HepG2 (cell line): ENCODE measurements around the gene RSRC2. TPM values are rescaled to one million over a fixed set of nuclear protein-coding genes. Genes with fewer than 3 reads are reported as not detected.

ENCODE experiments used
- ATAC-seq: fragments of 200-7000 bp; cut with Tn5 transposase; 3 replicates; pipeline ENCODE4 v1.9.1; 2020; ENCODE audit warnings: mild to moderate bottlenecking, moderate library complexity
- BruUV-seq: library from RNA; stranded (reverse); fragments of 400-500 nt; replicated peaks from 2 replicates; lab custom pipeline; 2021; lab: Mats Ljungman, UMichigan
- CTCF ChIA-PET: fragments of 300-600 bp; formaldehyde crosslinking; extraction: SDS; loops from one replicate; lab custom pipeline; 2021; ENCODE audit warnings: low total read pairs, inconsistent platforms, low intra/inter-chr PET ratio; lab: Yijun Ruan, JAX
- POLR2A ChIA-PET: fragments of 350-600 bp; sonication (Branson Sonifier 250); formaldehyde crosslinking; loops from one replicate; lab custom pipeline; 2020; ENCODE audit warnings: antibody characterized with exemption, inconsistent platforms; lab: Yijun Ruan, JAX
- DNase-seq: peaks from one replicate; pipeline ENCODE4 v3.0.0-alpha.2; 2015; ENCODE audit warnings: low spot score
- FAIRE-seq: peaks from 3 replicates; lab custom pipeline; 2011; peaks lifted over from hg19 to GRCh38; lab: Jason Lieb, UNC
- H2AFZ ChIP-seq: one replicate; pipeline ENCODE4 v1.6.1; 2011; ENCODE audit warnings: low read length, inconsistent platforms
- H3K27ac ChIP-seq: fragments of 300-600 bp; 3 replicates; pipeline ENCODE4 v1.8.0; 2011; ENCODE audit warnings: mixed run types, mild to moderate bottlenecking, mixed read lengths, low read length, inconsistent platforms; ENCODE audit not compliant: insufficient read depth; ENCODE audit errors: extremely low read length
- H3K27me3 ChIP-seq, 2 experiments: fragments of 200-600 bp in 1 of 2; 2 replicates in 1 of 2; 3 replicates in 1 of 2; pipeline versions ENCODE4 v1.6.0 to v1.8.0; 2011; ENCODE audit warnings: low read length in 2 of 2, mild to moderate bottlenecking in 2 of 2, moderate library complexity in 2 of 2, inconsistent platforms in 1 of 2; ENCODE audit not compliant: insufficient read depth in 2 of 2, control insufficient read depth in 1 of 2
- H3K36me3 ChIP-seq, 2 experiments: fragments of 200-600 bp in 1 of 2; replicated peaks in 1 of 2; 2 replicates in 1 of 2; 3 replicates in 1 of 2; pipeline versions ENCODE4 v1.5.1 to v1.8.0; 2011; ENCODE audit warnings: low read length in 2 of 2, inconsistent platforms in 1 of 2; ENCODE audit not compliant: insufficient read depth in 2 of 2, control insufficient read depth in 1 of 2
- H3K4me1 ChIP-seq: 2 replicates; pipeline ENCODE4 v1.5.1; 2012; ENCODE audit warnings: low read length, inconsistent platforms; ENCODE audit not compliant: insufficient read depth
- H3K4me2 ChIP-seq: 2 replicates; pipeline ENCODE4 v1.6.0; 2011; ENCODE audit warnings: low read depth, low read length, inconsistent platforms
- H3K4me3 ChIP-seq, 3 experiments: fragments of 200-600 bp in 1 of 3; sonication (generic), shearing (Covaris generic) in 1 of 3; replicated peaks in 1 of 3; 2 replicates each; pipeline ENCODE4 v1.5.1; 2011 to 2016; ENCODE audit warnings: low read length in 3 of 3, inconsistent platforms in 2 of 3, low read depth in 2 of 3, mild to moderate bottlenecking in 2 of 3, control low read depth in 1 of 3, mixed read lengths in 1 of 3; ENCODE audit not compliant: insufficient read depth in 1 of 3
- H3K79me2 ChIP-seq: one replicate; pipeline ENCODE4 v1.6.1; 2011; ENCODE audit warnings: low read length, inconsistent platforms; ENCODE audit not compliant: insufficient read depth
- H3K9ac ChIP-seq: 2 replicates; pipeline ENCODE4 v1.6.0; 2011; ENCODE audit warnings: mild to moderate bottlenecking, low read depth, low read length, inconsistent platforms; ENCODE audit not compliant: insufficient read depth
- H3K9me3 ChIP-seq: 2 replicates; pipeline ENCODE4 v1.5.1; 2012; ENCODE audit warnings: mild to moderate bottlenecking, low read length
- H4K20me1 ChIP-seq: 2 replicates; pipeline ENCODE4 v1.6.0; 2011; ENCODE audit warnings: inconsistent platforms, mild to moderate bottlenecking, low read length, moderate library complexity; ENCODE audit not compliant: insufficient read depth
- DR1 ChIP-seq: sonication (generic); formaldehyde crosslinking; IDR thresholded peaks from 2 replicates; pipeline ENCODE4 v1.8.0; 2021; ENCODE audit warnings: mild to moderate bottlenecking, missing genetic modification reagents, inconsistent platforms
- GFI1 ChIP-seq: sonication (generic); formaldehyde crosslinking; IDR thresholded peaks from 2 replicates; pipeline ENCODE4 v1.5.0; 2020; ENCODE audit warnings: missing genetic modification reagents, mild to moderate bottlenecking, borderline replicate concordance
- HMG20A ChIP-seq: IDR thresholded peaks from 2 replicates; pipeline ENCODE4 v1.6.1; 2016; ENCODE audit warnings: borderline replicate concordance
- HMGXB3 ChIP-seq: sonication (generic); formaldehyde crosslinking; IDR thresholded peaks from 2 replicates; pipeline ENCODE4 v1.4.0; 2020; ENCODE audit warnings: missing genetic modification reagents, borderline replicate concordance
- HNF1A ChIP-seq, 2 experiments: sonication (generic) in 1 of 2; formaldehyde crosslinking in 1 of 2; IDR thresholded peaks; 2 replicates each; pipeline versions ENCODE4 v1.4.0 to v1.6.1; 2016 to 2020; ENCODE audit warnings: borderline replicate concordance in 1 of 2, low read depth in 1 of 2, mild to moderate bottlenecking in 1 of 2, missing genetic modification reagents in 1 of 2
- JUND ChIP-seq: sonication (generic); formaldehyde crosslinking; IDR thresholded peaks from 2 replicates; pipeline ENCODE4 v1.8.0; 2022; ENCODE audit warnings: mild to moderate bottlenecking, missing genetic modification reagents
- NCOR1 ChIP-seq: fragments of 200-600 bp; sonication (generic); IDR thresholded peaks from 2 replicates; pipeline ENCODE4 v1.7.0; 2017; ENCODE audit warnings: antibody characterized with exemption, low read length, borderline replicate concordance
- RFX1 ChIP-seq: fragments of 450-650 bp; IDR thresholded peaks from 2 replicates; pipeline ENCODE4 v1.6.1; 2017
- SMYD3 ChIP-seq: sonication (generic); formaldehyde crosslinking; IDR thresholded peaks from 2 replicates; pipeline ENCODE4 v1.8.1; 2023; ENCODE audit warnings: mild to moderate bottlenecking, missing genetic modification reagents
- SP1 ChIP-seq, 2 experiments: fragments of 450-650 bp in 1 of 2; sonication (generic) in 1 of 2; formaldehyde crosslinking in 1 of 2; IDR thresholded peaks; 2 replicates each; pipeline versions ENCODE4 v1.4.0 to v1.6.1; 2016 to 2020; ENCODE audit warnings: missing genetic modification reagents in 1 of 2
- XRCC5 ChIP-seq: fragments of 200-400 bp; formaldehyde crosslinking; optimal IDR thresholded peaks from 2 replicates; pipeline ENCODE3; 2017; ENCODE audit warnings: mild to moderate bottlenecking, low read length
- ZFP41 ChIP-seq: sonication (generic); formaldehyde crosslinking; IDR thresholded peaks from 2 replicates; pipeline ENCODE4 v1.4.0; 2020; ENCODE audit warnings: mild to moderate bottlenecking, missing genetic modification reagents, borderline replicate concordance
- ZFP82 ChIP-seq: sonication (generic); formaldehyde crosslinking; IDR thresholded peaks from 2 replicates; pipeline ENCODE4 v1.5.1; 2020; ENCODE audit warnings: mild to moderate bottlenecking, missing genetic modification reagents, borderline replicate concordance
- ZNF10 ChIP-seq: sonication (generic); formaldehyde crosslinking; IDR thresholded peaks from 2 replicates; pipeline ENCODE4 v1.4.0; 2020; ENCODE audit warnings: mild to moderate bottlenecking, low read depth, missing genetic modification reagents, borderline replicate concordance
- ZNF749 ChIP-seq: sonication (generic); formaldehyde crosslinking; IDR thresholded peaks from 2 replicates; pipeline ENCODE4 v1.8.0; 2022; ENCODE audit warnings: mild to moderate bottlenecking, missing genetic modification reagents, moderate library complexity, borderline replicate concordance
- WGBS: methylation state at CpG from one replicate; pipeline ENCODE4 v1.1.6; 2017; ENCODE audit warnings: low lambda C conversion rate; 5-methylcytosine and 5-hydroxymethylcytosine counted together
- in situ Hi-C: cut with HindIII; loops from 2 replicates; pipeline ENCODE4 v1.10.0; 2017; ENCODE audit warnings: low pct_unique_long_range_greater_than_20kb; ENCODE audit not compliant: extremely low pct_ligation_motif_present
- intact Hi-C: fragments of 100-400 bp; cut with micrococcal nuclease; formaldehyde crosslinking; loops from one replicate; pipeline ENCODE4 v1.10.0; 2022; ENCODE audit not compliant: unreplicated experiment
- polyA plus RNA-seq, 8 experiments: library from polyadenylated mRNA; depleted of rRNA in 3 of 8; stranded (reverse) in 7 of 8; unstranded in 1 of 8; fragments of >200 nt; fragmentation: Illumina TruSeq in 4 of 8; extraction: Trizol in 4 of 8; gene quantifications; 2 replicates each; pipeline versions ENCODE4 v1.2.1 to v1.2.3, GENCODE V29; 2011 to 2016; ENCODE audit warnings: low read depth in 4 of 8, missing spikeins in 1 of 8, mixed read lengths in 1 of 8; ENCODE audit not compliant: insufficient read depth in 1 of 8
- total RNA-seq, 5 experiments: library from RNA; depleted of rRNA; stranded (reverse); fragments of >200 nt; fragmentation: Illumina TruSeq; extraction: Trizol; gene quantifications; 2 replicates each; pipeline ENCODE4 v1.2.3, GENCODE V29; 2016; ENCODE audit warnings: low read depth in 1 of 5

The RSRC2 gene
- total and polyA plus RNA-seq, 2 of the 13 experiments (the other 11 are each of a cell fraction or from before 2014, with no cell fraction given): 31.4 to 77.8 TPM

GRCh38 chr12:122474324-122474716 is 52.4 kb downstream of the RSRC2 start:
- H4K20me1 ChIP-seq: no peaks in the 10 kb centered on the region
- no peak overlapping the region for H3K27ac ChIP-seq
- peaks cover 18 to 56% of the 10 kb centered on the region in 2 experiments for H3K36me3 ChIP-seq
- FAIRE-seq: no peak
- 100% methylated on average over 2 of the region's 2 CpGs for WGBS
- peaks cover 7% of the 10 kb centered on the region for H3K4me1 ChIP-seq
- DNase-seq: no peak
- no peak overlapping the region for H3K4me2 ChIP-seq
- H3K79me2 ChIP-seq: no peaks in the 10 kb centered on the region
- TF ChIP-seq XRCC5 (no peak), NCOR1 (no peak), HMGXB3 (no peak), ZFP41 (no peak), SMYD3 (CRISPR knock-in tag) (no peak), DR1 (CRISPR knock-in tag) (no peak), GFI1 (CRISPR knock-in tag) (no peak), ZFP82 (no peak), ZNF749 (no peak), HMG20A (no peak), ZNF10 (CRISPR knock-in tag) (no peak), JUND (CRISPR knock-in tag) (no peak), HNF1A (IDR thresholded peaks at IDR 0.05; ENCODE audit: low read depth) (no peak), HNF1A (CRISPR knock-in tag; IDR thresholded peaks at IDR 0.05; ENCODE audit: borderline replicate concordance) (no peak), RFX1 (no peak), SP1 (IDR thresholded peaks at IDR 0.05) (no peak), SP1 (CRISPR knock-in tag; IDR thresholded peaks at IDR 0.05) (no peak)
- H3K27me3 ChIP-seq: no peaks in the 10 kb centered on the region
- BruUV-seq: no TSS peak
- ChIA-PET POLR2A (interaction anchor here (2.7 kb wide), 1 partner anchor 74 kb away, joined by 9 read pairs; no protein-coding TSS in a partner anchor), CTCF (no interaction called here)
- ATAC-seq: no peak
- intact Hi-C loops: loop anchor here (5.0 kb wide), 1 partner anchor 137 kb away; no protein-coding TSS in a partner anchor
- no peak overlapping the region for H2AFZ ChIP-seq
- H3K4me3 ChIP-seq: no peak overlapping the region
- H3K9ac ChIP-seq: no peak overlapping the region
- H3K9me3 ChIP-seq: no peaks in the 10 kb centered on the region
- in situ Hi-C loops: loop anchor here (5.0 kb wide), 1 partner anchor 77 kb away; no protein-coding TSS in a partner anchor
